ENCODE measurements around the gene IRGQ.

Gene IRGQ

DNA sequence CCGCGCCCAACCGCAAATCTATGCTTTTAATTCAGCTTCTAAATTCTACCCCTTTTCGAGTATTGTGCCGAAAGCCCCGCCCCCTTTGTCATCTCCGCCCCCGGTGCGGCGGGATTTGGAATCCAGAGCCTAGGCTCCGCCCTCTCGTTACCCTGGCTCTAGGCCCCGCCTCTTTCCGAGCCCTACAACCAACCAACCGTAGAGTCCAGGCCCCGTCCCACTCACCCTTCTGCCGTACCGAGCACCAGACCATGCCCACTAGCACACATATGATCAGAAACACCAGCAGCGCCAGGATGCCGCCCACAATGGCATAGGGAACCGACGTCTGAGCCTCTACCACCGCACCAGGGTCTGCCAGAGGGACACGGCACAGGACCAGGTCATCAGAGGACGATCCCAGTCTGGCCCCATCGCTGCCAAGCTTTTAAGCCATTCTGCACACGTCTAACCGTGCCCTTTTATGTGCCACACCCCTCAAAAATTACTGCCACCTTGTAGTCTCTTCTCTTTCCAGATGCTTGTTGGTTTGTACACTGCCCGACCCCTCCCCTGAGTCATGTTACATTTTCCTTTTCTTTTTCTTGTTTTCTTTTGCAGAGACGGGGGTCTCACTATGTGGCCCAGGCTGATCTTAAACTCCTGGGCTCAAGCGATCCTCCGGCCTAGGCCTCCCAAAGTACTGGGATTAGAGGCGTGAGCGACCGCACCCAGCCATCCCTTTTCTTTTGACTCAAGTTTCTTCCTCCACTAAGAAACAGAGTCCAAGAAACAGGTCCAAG lies 28.1 kb upstream of the IRGQ start:
- Histone ChIP-seq H3K27ac (ENCODE audit: low read length) (no peak overlapping the region), H3K36me3 (ENCODE audit: insufficient read depth, low read length) (no peaks in the 10 kb centered on the region; the same call in 1 of the 2 replicates), H2AFZ (ENCODE audit: low read depth, low read length) (no peak overlapping the region), H3K4me3 (ENCODE audit: low read depth in 1 of 2, low read length in 2 of 2) (no peak overlapping the region), H3K4me2 (ENCODE audit: insufficient read depth, low read length) (no peak overlapping the region), H3K27me3 (ENCODE audit: insufficient read depth, low read length, poor library complexity) (no peaks in the 10 kb centered on the region), H3K4me1 (ENCODE audit: insufficient read depth, low read length) (peaks cover 15% of the 10 kb centered on the region), H3K79me2 (ENCODE audit: insufficient read depth, low read length) (peaks cover 6% of the 10 kb centered on the region), H3K9ac (ENCODE audit: low read depth, low read length) (no peak overlapping the region), H3K9me3 (ENCODE audit: insufficient read depth, low read length, severe bottlenecking) (no peaks in the 10 kb centered on the region), H4K20me1 (ENCODE audit: insufficient read depth, low read length) (no peaks in the 10 kb centered on the region)
- ATAC-seq (ENCODE audit: insufficient read depth, low read depth): no peak
- peak; percentile 12 for DNase-seq
- TF ChIP-seq, protein P1, sequence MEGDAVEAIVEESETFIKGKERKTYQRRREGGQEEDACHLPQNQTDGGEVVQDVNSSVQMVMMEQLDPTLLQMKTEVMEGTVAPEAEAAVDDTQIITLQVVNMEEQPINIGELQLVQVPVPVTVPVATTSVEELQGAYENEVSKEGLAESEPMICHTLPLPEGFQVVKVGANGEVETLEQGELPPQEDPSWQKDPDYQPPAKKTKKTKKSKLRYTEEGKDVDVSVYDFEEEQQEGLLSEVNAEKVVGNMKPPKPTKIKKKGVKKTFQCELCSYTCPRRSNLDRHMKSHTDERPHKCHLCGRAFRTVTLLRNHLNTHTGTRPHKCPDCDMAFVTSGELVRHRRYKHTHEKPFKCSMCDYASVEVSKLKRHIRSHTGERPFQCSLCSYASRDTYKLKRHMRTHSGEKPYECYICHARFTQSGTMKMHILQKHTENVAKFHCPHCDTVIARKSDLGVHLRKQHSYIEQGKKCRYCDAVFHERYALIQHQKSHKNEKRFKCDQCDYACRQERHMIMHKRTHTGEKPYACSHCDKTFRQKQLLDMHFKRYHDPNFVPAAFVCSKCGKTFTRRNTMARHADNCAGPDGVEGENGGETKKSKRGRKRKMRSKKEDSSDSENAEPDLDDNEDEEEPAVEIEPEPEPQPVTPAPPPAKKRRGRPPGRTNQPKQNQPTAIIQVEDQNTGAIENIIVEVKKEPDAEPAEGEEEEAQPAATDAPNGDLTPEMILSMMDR (IDR thresholded peaks at IDR 0.05; ENCODE audit: borderline replicate concordance, extremely low read depth, low read length, poor library complexity, severe bottlenecking): no peak
- no peak for TF ChIP-seq EZH2 (IDR thresholded peaks at IDR 0.05; ENCODE audit: borderline replicate concordance, low read depth, low read length, severe bottlenecking)

DNA sequence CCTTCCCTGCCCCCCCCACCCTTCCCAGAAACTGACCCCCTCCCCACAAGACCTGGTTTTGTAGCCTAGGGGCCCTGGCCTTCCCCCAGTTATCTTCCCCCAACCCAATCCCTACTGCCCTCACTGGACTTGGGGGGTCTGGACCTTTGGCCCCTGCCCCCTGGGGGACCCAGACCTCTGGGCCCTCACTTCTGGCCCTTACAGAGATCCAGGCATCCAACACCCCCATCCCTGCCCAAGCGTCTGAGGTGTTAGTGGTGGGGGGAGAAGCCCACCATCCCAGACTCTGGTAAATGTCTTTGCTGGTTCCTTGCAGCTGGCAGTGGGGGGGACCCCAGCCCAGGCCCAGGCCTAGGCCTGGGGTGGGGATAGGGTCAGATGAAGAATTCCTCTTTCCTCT lies 27.0 kb upstream of the IRGQ start:
- no peak for ATAC-seq (ENCODE audit: insufficient read depth, low read depth)
- H3K36me3 ChIP-seq (ENCODE audit: insufficient read depth, low read length): no peaks in the 10 kb centered on the region; the same call in 1 of the 2 replicates
- no peak overlapping the region for H3K27ac ChIP-seq (ENCODE audit: low read length)
- no peaks in the 10 kb centered on the region for H4K20me1 ChIP-seq (ENCODE audit: insufficient read depth, low read length)
- no peak overlapping the region for H3K4me3 ChIP-seq (ENCODE audit: low read depth in 1 of 2, low read length in 2 of 2)
- peaks cover 17% of the 10 kb centered on the region for H3K79me2 ChIP-seq (ENCODE audit: insufficient read depth, low read length)
- H3K9me3 ChIP-seq (ENCODE audit: insufficient read depth, low read length, severe bottlenecking): no peaks in the 10 kb centered on the region
- H3K27me3 ChIP-seq (ENCODE audit: insufficient read depth, low read length, poor library complexity): no peaks in the 10 kb centered on the region
- no peak overlapping the region for H2AFZ ChIP-seq (ENCODE audit: low read depth, low read length)
- DNase-seq: no peak
- no peak for TF ChIP-seq EZH2 (IDR thresholded peaks at IDR 0.05; ENCODE audit: borderline replicate concordance, low read depth, low read length, severe bottlenecking)
- TF ChIP-seq, protein P1 (IDR thresholded peaks at IDR 0.05; ENCODE audit: borderline replicate concordance, extremely low read depth, low read length, poor library complexity, severe bottlenecking): no peak
- peaks cover 24% of the 10 kb centered on the region for H3K4me1 ChIP-seq (ENCODE audit: insufficient read depth, low read length)
- no peak overlapping the region for H3K4me2 ChIP-seq (ENCODE audit: insufficient read depth, low read length)
- no peak overlapping the region for H3K9ac ChIP-seq (ENCODE audit: low read depth, low read length)

DNA sequence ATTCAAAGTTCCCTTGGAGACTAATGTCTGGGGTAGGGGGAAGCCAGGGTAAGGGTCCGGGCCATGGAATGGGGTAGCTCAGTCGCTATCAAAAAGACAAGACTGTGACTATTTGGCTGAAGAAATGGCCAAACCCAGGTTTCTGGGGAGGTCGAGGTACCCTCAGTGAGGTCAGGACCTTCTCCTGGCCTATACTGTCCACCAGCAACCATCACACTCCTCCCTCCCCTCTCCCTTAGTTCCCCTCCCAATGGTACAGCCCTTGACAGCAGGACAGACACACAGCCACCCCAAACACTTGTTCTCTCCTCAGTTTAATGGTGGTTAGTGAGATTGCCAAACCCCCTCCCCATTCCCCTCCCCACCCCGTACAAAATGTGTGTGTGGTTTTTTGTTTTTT lies 26.1 kb upstream of the IRGQ start:
- peaks cover 1% of the 10 kb centered on the region; the same call in 1 of the 2 replicates for H4K20me1 ChIP-seq (ENCODE audit: insufficient read depth, low read length)
- DNase-seq (no peak), ATAC-seq (ENCODE audit: insufficient read depth, low read depth) (no peak)
- H3K27ac ChIP-seq (ENCODE audit: low read length): no peak overlapping the region
- H3K9me3 ChIP-seq (ENCODE audit: insufficient read depth, low read length, severe bottlenecking): no peaks in the 10 kb centered on the region
- no peaks in the 10 kb centered on the region for H3K27me3 ChIP-seq (ENCODE audit: insufficient read depth, low read length, poor library complexity)
- no peaks in the 10 kb centered on the region; the same call in 1 of the 2 replicates for H3K36me3 ChIP-seq (ENCODE audit: insufficient read depth, low read length)
- H3K4me2 ChIP-seq (ENCODE audit: insufficient read depth, low read length): no peak overlapping the region
- H3K4me3 ChIP-seq (ENCODE audit: low read depth in 1 of 2, low read length in 2 of 2): no peak overlapping the region
- TF ChIP-seq, protein P1 (IDR thresholded peaks at IDR 0.05; ENCODE audit: borderline replicate concordance, extremely low read depth, low read length, poor library complexity, severe bottlenecking): no peak
- no peak overlapping the region for H2AFZ ChIP-seq (ENCODE audit: low read depth, low read length)
- peaks cover 26% of the 10 kb centered on the region for H3K79me2 ChIP-seq (ENCODE audit: insufficient read depth, low read length)
- no peak overlapping the region for H3K9ac ChIP-seq (ENCODE audit: low read depth, low read length)
- peaks cover 30% of the 10 kb centered on the region for H3K4me1 ChIP-seq (ENCODE audit: insufficient read depth, low read length)
